Colon (tissue), 2 donors: Measurements from ENCODE around the gene SIVA1.

Source experiments
- FAIRE-seq: peaks from 2 replicates; lab custom pipeline; 2012; peaks lifted over from hg19 to GRCh38; lab: Jason Lieb, UNC
- donor health status: control.
- donor health status: control.

The SIVA1 gene

GRCh38 chr14:104771918-104772706 lies 19.2 kb downstream of the SIVA1 start:
- FAIRE-seq: no peak

DNA sequence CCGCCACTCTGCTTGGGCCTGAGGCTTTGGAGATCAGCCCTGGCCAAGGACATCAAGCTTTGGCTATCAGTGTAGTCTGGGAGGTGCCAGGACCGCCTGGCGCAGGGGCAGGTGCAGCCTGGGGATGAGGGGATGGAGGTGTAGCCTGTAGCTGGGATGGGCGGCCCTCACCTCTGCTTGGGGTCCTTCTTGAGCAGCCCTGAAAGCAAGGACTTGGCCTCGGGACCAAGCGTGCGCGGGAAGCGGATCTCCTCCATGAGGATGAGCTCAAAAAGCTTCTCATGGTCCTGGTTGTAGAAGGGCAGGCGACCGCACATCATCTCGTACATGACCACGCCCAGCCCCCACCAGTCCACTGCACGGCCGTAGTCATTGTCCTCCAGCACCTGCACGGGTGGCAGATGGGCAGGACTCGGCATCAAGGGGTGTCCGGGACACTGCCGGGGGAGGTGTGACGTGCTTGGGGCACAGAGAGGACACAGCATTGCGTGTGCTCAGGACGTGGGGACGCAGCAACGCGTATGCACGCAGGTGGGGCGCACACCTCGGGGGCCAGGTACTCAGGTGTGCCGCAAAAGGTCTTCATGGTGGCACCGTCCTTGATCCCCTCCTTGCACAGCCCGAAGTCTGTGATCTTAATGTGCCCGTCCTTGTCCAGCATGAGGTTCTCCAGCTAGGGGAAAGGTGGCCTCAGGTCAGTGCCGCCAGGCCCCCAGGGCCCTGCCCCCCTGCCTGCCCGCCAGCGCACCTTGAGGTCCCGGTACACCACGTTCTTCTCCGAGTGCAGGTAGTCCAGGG lies 20.0 kb downstream of the SIVA1 start:
- FAIRE-seq: no peak

DNA sequence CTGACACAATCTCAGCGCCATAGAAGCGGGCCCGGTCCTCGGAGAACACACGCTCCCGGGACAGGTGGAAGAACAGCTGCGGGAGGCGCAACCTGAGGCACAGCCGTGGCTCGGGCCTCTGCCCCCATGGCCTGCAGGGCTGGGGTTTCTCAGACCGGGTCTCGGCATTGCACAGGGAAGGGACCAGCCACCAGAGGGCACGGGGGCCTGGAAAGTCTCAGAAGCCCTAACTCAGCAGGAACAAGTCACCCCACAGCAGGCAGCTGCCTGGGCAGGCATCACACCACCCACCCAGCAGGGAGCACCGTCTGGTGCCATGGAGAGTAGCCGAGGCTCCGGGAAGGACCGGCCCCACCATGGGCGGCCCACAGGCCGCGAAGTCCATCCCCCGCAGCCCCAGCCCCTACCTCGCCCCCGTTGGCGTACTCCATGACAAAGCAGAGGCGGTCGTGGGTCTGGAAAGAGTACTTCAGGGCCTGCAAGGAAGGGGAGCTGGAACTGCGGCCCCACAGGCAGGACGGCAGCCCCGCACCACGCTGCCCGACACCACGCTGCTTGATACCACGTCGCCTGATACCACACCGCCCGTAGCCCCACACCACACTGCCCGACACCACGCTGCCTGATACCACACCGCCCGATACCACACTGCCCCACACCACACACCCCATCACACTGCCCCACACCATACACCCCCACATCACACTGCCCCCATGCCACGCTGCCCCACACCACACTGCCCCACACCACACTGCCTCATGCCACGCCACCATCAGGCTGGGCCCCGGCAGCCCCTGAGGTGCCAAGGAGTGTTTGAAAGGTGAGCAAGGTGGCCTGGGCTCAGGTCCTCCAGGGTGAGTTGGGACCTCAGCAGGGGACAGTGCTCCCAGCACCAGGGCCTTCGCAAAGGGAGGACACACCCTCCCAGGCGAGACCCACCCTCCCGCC lies 20.8 kb downstream of the SIVA1 start:
- no peak for FAIRE-seq

GRCh38 chr14:104774453-104775072 lies 21.6 kb downstream of the SIVA1 start:
- FAIRE-seq: no peak

GRCh38 chr14:104775073-104775489 lies 22.1 kb downstream of the SIVA1 start:
- FAIRE-seq: no peak

DNA sequence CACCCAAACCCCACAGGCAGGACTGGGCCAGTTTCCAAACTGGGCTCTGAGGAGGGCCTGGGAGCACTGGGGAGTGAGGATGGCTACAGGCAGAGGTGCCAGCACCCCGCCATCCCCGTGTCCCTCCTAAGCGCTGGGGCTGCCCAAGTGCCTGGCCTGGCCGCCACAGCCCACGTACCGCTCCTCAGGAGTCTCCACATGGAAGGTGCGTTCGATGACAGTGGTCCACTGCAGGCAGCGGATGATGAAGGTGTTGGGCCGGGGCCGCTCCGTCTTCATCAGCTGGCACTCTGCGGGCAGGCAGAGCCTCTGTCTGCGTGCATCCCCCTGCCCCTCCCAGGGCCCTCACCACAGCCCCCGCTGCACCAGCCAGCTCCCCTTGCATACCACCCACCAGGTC lies 23.5 kb downstream of the SIVA1 start:
- FAIRE-seq: no peak

GRCh38 chr14:104776961-104777807 lies 24.2 kb downstream of the SIVA1 start:
- FAIRE-seq: no peak

- no peak for FAIRE-seq
Observed at GRCh38 chr14:104777808-104778249, 24.9 kb downstream of the SIVA1 start.

DNA sequence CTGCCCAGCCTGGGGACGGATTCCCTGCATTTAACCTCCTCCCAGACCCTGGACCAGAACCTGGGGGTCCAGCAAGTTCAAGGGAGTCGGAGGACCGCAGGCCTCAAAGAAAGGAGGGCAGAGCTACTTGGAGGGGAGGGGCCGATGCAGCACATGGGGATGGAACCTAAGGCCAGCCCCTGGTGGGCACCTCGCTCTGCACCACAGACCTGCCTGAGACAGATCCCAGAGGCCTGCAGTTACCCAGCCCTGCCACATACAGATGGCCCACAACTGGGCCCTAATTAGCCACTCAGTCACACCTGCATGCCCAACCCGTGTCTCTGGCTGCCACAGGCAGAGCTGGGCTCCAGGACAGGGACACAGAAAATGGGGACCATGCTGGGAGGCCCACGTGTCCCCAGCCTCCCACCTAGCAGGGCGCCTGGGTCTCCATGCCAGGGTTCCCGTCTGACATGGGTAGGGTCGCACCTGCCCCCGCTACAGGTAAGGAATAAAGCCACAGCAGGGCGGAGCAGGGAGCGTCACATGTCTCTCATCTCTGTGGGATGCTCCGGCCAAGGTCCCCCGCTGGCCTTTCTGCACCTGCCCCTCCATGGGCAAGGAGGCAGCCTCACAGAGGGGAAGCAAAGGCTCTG lies 25.9 kb downstream of the SIVA1 start:
- FAIRE-seq: no peak

- FAIRE-seq: no peak
Observed at GRCh38 chr14:104779776-104780512, 27.0 kb downstream of the SIVA1 start.

DNA sequence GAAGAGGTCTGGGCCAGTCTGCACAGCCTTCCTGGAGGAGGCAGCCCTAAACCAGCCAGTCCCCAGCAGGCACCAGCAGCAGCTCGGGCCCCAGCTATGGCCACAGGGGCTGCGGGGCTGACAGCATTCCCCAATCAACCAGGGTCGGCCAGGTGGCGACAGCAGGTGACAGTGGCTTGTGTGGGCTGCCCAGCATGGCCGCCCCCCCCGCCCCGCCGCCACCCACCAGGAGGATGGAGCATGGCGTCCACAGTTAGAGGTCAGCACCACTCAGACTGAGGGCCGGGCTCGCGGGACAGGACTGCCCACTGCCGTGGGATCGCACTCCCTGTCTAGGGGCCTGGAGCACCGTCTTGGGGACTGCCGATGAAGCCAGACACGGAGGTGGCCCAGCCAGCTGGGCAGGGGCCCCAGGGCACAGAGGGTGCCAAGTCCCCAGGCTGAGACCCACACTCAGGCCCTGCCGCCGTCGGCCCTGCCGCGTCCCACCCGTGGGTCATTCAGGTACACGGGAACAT lies 27.6 kb downstream of the SIVA1 start:
- FAIRE-seq: no peak

- FAIRE-seq: no peak
Observed at GRCh38 chr14:104781271-104782077, 28.5 kb downstream of the SIVA1 start.

GRCh38 chr14:104782086-104782807 lies 29.3 kb downstream of the SIVA1 start:
- no peak for FAIRE-seq

GRCh38 chr14:104782808-104783139 lies 29.8 kb downstream of the SIVA1 start:
- FAIRE-seq: no peak

DNA sequence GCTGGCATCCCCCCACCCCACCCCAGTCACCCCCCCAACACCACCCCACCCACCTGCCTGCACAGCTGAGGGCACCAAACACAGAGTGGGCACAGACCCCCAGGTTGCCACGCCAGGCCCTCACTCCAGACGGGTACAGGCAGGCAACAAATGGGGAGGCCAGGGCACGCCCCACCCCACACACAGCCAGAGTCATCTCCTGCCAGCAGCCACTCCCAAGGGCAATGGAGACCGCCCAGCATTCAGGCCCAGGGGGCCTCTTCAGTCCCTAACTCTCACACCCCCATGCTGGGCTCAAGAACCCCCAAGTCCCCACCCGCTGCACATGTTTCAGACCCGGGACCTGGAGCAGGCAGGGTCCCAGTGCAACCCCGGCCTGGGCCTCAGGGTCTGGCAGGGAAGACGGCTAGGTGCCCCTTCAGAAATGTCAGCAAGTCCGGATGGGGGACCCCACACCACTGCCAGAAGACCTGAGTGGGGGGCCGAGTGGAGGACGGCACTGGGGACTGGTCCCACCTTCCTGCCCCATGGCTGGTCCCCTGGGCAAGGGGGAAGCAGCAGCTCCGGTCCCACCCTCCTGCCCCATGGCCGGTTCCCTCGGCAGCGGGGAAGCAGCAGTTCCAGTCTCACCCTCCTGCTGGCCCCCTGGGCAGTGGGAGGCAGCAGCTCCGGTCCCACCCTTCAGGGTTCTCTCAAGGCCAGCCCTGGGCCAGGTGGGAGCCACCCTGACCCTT lies 30.7 kb downstream of the SIVA1 start:
- FAIRE-seq: no peak

GRCh38 chr14:104784218-104784568 lies 31.2 kb downstream of the SIVA1 start:
- FAIRE-seq: no peak
